Measurements from ENCODE around the gene ARHGAP1.

DNA sequence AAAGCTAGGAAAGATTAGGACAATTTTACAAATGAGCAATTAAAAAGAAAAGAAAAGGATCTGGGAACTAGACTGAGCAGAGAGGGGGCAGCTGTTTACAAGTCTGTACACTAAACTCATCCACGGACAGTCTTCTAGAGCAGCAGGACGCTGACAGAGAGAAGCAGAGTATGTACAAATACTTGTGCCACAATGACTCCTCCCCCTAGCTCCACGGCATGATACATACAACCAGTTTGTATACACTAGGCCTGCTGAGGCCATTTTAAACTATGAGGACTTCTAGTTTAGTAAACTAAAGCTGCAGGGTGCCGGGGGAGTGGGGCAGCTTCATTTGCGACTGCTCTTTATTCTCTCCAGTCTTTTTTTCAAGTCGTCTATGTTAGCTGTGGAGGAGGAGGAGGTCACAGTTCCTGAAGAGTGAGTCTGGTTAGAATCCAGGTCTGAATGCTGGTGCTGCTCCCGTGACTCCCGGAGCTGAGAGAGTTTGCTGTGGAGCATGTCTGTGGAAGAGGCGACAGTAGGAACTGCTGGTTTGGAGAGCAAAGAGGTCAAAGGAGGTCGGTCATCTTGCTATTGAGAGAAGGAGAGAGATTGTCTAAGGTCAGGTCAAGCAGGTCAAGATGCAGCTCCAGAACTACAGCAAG lies 43.4 kb upstream of the ARHGAP1 start:
- TF ChIP-seq ZBED1 (IDR thresholded peaks at IDR 0.05) (no peak), SOX6 (IDR thresholded peaks at IDR 0.05) (no peak), LARP7 (IDR thresholded peaks at IDR 0.05) (no peak), USF1 (CRISPR knock-in tag; IDR thresholded peaks at IDR 0.05) (no peak)
- TF ChIP-seq, protein P1, sequence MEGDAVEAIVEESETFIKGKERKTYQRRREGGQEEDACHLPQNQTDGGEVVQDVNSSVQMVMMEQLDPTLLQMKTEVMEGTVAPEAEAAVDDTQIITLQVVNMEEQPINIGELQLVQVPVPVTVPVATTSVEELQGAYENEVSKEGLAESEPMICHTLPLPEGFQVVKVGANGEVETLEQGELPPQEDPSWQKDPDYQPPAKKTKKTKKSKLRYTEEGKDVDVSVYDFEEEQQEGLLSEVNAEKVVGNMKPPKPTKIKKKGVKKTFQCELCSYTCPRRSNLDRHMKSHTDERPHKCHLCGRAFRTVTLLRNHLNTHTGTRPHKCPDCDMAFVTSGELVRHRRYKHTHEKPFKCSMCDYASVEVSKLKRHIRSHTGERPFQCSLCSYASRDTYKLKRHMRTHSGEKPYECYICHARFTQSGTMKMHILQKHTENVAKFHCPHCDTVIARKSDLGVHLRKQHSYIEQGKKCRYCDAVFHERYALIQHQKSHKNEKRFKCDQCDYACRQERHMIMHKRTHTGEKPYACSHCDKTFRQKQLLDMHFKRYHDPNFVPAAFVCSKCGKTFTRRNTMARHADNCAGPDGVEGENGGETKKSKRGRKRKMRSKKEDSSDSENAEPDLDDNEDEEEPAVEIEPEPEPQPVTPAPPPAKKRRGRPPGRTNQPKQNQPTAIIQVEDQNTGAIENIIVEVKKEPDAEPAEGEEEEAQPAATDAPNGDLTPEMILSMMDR (IDR thresholded peaks at IDR 0.05 in 2 of 3, conservative IDR thresholded peaks at IDR 0.05 in 1 of 3; ENCODE audit: insufficient read depth in 2 of 3, low read depth in 1 of 3, low read length in 3 of 3): no peak
